GM12865 (cell line): Measurements from ENCODE around the gene GPR151.

Experiments
- DNase-seq: peaks from one replicate; pipeline ENCODE4 v3.0.0; 2010; ENCODE audit warnings: low read depth
- H3K4me3 ChIP-seq: 2 replicates; pipeline ENCODE4 v1.5.1; 2011; ENCODE audit warnings: mild to moderate bottlenecking, low read depth, low read length, control low read depth
- TF ChIP-seq, protein P1 (sequence below): IDR thresholded peaks from 2 replicates; pipeline ENCODE4 v1.5.1; 2011; ENCODE audit warnings: low read length, control low read depth, low read depth, inconsistent platforms; ENCODE audit not compliant: insufficient read depth; ENCODE audit errors: missing control alignments

Gene GPR151

DNA sequence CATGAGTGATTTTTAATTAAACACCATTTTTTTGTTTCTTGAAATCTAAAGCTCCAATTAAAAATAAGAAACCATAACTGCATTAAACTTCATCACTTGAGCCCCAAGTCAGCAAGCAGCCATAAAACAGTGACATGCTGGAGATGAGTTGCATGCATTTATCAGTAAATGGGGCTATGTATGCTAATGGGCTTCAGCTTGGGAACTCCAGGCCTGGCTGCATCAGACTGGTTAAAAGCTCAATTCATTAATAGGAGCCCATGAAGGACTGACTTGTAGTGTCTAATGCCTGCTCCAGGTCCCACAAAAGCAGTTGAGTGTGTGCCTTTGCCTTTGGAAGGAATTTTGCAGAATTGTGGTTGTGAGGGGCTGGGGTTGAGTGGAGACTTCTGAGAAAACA is 33.6 kb upstream of the GPR151 start:
- DNase-seq, result no peak
- TF ChIP-seq, protein P1, sequence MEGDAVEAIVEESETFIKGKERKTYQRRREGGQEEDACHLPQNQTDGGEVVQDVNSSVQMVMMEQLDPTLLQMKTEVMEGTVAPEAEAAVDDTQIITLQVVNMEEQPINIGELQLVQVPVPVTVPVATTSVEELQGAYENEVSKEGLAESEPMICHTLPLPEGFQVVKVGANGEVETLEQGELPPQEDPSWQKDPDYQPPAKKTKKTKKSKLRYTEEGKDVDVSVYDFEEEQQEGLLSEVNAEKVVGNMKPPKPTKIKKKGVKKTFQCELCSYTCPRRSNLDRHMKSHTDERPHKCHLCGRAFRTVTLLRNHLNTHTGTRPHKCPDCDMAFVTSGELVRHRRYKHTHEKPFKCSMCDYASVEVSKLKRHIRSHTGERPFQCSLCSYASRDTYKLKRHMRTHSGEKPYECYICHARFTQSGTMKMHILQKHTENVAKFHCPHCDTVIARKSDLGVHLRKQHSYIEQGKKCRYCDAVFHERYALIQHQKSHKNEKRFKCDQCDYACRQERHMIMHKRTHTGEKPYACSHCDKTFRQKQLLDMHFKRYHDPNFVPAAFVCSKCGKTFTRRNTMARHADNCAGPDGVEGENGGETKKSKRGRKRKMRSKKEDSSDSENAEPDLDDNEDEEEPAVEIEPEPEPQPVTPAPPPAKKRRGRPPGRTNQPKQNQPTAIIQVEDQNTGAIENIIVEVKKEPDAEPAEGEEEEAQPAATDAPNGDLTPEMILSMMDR, result no peak
- H3K4me3 ChIP-seq, result no peak overlapping the region

DNA sequence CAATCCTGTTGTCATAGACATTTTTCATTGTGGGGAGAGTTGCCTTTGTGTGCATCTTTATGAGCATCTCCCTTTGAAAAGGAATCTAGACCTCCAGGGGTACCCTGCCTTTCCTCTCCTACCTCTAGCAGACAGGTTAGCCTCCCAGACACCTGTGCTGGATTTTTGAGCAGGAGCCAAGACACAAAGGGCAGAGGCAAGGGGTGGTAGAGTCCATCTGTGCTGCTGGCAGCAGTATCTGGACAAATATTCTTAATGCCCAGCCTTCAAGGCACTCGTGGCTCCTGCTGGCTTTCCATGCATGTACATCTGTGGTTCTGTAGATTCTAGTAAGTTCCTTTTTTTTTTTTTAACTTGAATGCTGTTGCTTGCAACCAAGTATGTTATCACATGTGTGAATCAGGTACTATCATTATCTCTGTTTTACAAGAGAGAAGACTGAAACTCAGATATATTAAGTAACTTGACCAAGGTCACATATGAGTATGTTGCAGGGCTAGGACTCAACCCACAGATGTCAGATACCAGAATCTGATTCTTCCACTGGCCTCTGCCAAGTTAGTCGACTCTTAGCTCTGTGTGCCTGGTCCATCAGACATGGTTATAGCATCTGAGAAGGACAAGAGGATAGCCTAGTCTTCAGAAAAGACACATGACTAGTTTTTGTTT is 32.9 kb upstream of the GPR151 start:
- H3K4me3 ChIP-seq, result no peak overlapping the region
- DNase-seq, result no peak
- TF ChIP-seq, protein P1, result no peak

DNA sequence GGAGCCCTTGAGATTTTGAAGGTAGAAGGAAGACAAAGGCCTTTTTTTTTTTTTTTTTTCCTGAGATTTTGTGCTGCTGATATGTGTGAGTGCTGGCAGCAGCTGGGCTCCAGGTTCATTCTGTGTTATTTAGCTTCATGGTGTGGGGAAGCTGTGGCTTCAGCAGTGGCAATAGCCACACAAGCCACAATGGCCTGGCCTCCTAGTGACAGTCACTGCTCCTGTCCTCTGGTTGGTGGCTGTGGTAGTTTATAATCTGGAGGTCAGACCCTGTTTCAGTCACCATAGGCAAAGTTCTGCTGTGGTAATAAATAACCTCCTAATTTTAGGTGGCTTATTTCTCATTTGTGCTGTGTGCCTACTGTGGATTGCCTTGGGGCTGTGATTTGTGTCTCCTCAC is 28.2 kb upstream of the GPR151 start:
- no peak overlapping the region for H3K4me3 ChIP-seq
- no peak for DNase-seq
- TF ChIP-seq, protein P1, result no peak

GRCh38 chr5:146541958-146542849 is 26.2 kb upstream of the GPR151 start:
- DNase-seq, result peak; percentile 75
- TF ChIP-seq, protein P1, result peak; percentile 85

GRCh38 chr5:146540414-146540813 is 24.4 kb upstream of the GPR151 start:
- no peak for DNase-seq

More at GRCh38 chr5:146541958-146542849, 26.2 kb upstream of the GPR151 start:
- no peak overlapping the region for H3K4me3 ChIP-seq

DNA sequence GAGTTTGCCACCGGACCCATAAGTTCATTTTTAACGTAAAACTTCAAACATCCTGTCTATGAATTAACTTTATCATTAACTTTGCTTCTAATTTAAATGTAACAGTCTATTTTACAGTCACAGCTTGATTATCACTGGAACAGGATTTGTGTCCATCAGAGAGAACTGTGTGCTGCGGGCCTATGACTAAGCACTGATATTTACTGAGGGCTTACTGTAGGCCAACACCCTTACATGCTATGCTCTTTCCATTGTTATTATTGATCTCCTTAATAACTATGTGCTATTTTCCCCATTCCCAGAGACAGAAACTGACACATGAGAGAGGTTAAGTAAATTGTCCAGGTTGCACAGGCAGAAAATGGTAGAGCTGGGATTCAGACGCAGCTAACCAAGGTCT is 24.0 kb upstream of the GPR151 start:
- TF ChIP-seq, protein P1, result no peak
- no peak overlapping the region for H3K4me3 ChIP-seq
- DNase-seq, result no peak

More at GRCh38 chr5:146540414-146540813, 24.4 kb upstream of the GPR151 start:
- H3K4me3 ChIP-seq, result no peak overlapping the region
- TF ChIP-seq, protein P1, result no peak

GRCh38 chr5:146538432-146538831 is 22.4 kb upstream of the GPR151 start:
- TF ChIP-seq, protein P1, result no peak
- no peak overlapping the region for H3K4me3 ChIP-seq

More at GRCh38 chr5:146538432-146538831, 22.4 kb upstream of the GPR151 start:
- no peak for DNase-seq
